OCI-LY1 (cell line): ENCODE data around the gene LETM1.

Experiments
- H2AFZ ChIP-seq: fragments of 200-600 bp; sonication (generic), shearing (Covaris generic); 2 replicates; pipeline ENCODE4 v1.6.0; 2014; ENCODE audit warnings: antibody characterized with exemption, mild to moderate bottlenecking, low read length
- H3F3A ChIP-seq: fragments of 200-600 bp; sonication (generic), shearing (Covaris generic); 2 replicates; pipeline ENCODE4 v1.6.0; 2014; ENCODE audit warnings: mild to moderate bottlenecking, antibody characterized with exemption, low read length, moderate library complexity; ENCODE audit not compliant: insufficient read depth
- H3K27ac ChIP-seq: fragments of 200-600 bp; sonication (generic); 2 replicates; pipeline ENCODE4 v1.5.1; 2014; ENCODE audit warnings: low read length, mixed run types, mild to moderate bottlenecking, low read depth; ENCODE audit not compliant: poor library complexity, severe bottlenecking
- H3K27me3 ChIP-seq: fragments of 200-600 bp; sonication (generic); 2 replicates; pipeline ENCODE4 v1.6.0; 2014; ENCODE audit warnings: antibody characterized with exemption, mild to moderate bottlenecking, low read length, moderate library complexity; ENCODE audit not compliant: insufficient read depth
- H3K36me3 ChIP-seq: fragments of 200-600 bp; sonication (generic); 2 replicates; pipeline ENCODE4 v1.6.1; 2014; ENCODE audit warnings: mild to moderate bottlenecking, antibody characterized with exemption, low read length, moderate library complexity, mixed read lengths; ENCODE audit not compliant: insufficient read depth
- H3K4me1 ChIP-seq: fragments of 200-600 bp; sonication (generic); 2 replicates; pipeline ENCODE4 v1.5.1; 2014; ENCODE audit warnings: mild to moderate bottlenecking, low read length, moderate library complexity; ENCODE audit not compliant: insufficient read depth, severe bottlenecking
- H3K4me2 ChIP-seq: fragments of 200-600 bp; sonication (generic), shearing (Covaris generic); 2 replicates; pipeline ENCODE4 v1.6.1; 2014; ENCODE audit warnings: low read length
- H3K4me3 ChIP-seq: fragments of 200-600 bp; sonication (generic); 2 replicates; pipeline ENCODE4 v1.5.1; 2014; ENCODE audit warnings: low read length, low read depth, mild to moderate bottlenecking, mixed read lengths; ENCODE audit not compliant: poor library complexity, severe bottlenecking
- H3K79me2 ChIP-seq: fragments of 200-600 bp; shearing (Covaris generic); 2 replicates; pipeline ENCODE4 v1.6.1; 2016; ENCODE audit warnings: mixed run types, low read length, mixed read lengths; ENCODE audit not compliant: insufficient read depth
- H3K9ac ChIP-seq: fragments of 200-600 bp; sonication (generic), shearing (Covaris generic); 2 replicates; pipeline ENCODE4 v1.6.1; 2014; ENCODE audit warnings: mild to moderate bottlenecking, low read length, mixed read lengths
- H3K9me2 ChIP-seq: fragments of 200-600 bp; sonication (generic), shearing (Covaris generic); 2 replicates; pipeline ENCODE4 v1.6.1; 2014; ENCODE audit warnings: low read depth, mild to moderate bottlenecking, low read length, mixed read lengths
- H3K9me3 ChIP-seq: fragments of 200-600 bp; shearing (Covaris generic); 2 replicates; pipeline ENCODE4 v1.6.1; 2014; ENCODE audit warnings: low read length, mixed read lengths
- H4K20me1 ChIP-seq: fragments of 200-600 bp; sonication (generic), shearing (Covaris generic); 2 replicates; pipeline ENCODE4 v1.6.0; 2016; ENCODE audit warnings: mild to moderate bottlenecking, low read length; ENCODE audit not compliant: insufficient read depth
- EZH2 ChIP-seq: fragments of 200-600 bp; sonication (generic), shearing (Covaris generic); IDR thresholded peaks from 2 replicates; pipeline ENCODE4 v1.8.0; 2017; ENCODE audit warnings: borderline replicate concordance, mixed run types, mild to moderate bottlenecking, antibody characterized with exemption, low read length, moderate library complexity, mixed read lengths
- TF ChIP-seq, protein P1 (sequence below): fragments of 200-600 bp; sonication (generic), shearing (Covaris generic); IDR thresholded peaks from 2 replicates; pipeline ENCODE4 v1.5.1; 2017; ENCODE audit warnings: mild to moderate bottlenecking, antibody characterized with exemption, low read length, moderate library complexity, mixed read lengths

LETM1 gene

DNA sequence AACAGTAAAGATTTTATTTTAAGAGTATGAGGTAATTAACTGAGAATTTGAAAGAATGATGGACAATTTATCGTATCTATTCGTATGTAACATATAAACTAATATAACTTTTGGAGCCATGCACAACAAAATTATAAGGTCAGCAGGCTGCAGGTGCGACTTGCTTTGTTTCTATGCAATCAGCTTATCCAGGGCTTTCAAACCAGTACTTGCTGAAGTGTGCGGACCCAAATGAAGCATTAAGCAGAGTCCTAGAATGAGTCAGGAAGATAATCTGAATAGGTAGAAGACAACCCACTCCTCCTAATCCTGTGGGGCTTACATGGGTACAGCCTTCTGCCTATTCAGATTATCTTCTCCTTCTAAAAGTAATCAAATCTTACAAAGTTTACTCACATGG is 17.3 kb upstream of the LETM1 start:
- TF ChIP-seq, protein P1, sequence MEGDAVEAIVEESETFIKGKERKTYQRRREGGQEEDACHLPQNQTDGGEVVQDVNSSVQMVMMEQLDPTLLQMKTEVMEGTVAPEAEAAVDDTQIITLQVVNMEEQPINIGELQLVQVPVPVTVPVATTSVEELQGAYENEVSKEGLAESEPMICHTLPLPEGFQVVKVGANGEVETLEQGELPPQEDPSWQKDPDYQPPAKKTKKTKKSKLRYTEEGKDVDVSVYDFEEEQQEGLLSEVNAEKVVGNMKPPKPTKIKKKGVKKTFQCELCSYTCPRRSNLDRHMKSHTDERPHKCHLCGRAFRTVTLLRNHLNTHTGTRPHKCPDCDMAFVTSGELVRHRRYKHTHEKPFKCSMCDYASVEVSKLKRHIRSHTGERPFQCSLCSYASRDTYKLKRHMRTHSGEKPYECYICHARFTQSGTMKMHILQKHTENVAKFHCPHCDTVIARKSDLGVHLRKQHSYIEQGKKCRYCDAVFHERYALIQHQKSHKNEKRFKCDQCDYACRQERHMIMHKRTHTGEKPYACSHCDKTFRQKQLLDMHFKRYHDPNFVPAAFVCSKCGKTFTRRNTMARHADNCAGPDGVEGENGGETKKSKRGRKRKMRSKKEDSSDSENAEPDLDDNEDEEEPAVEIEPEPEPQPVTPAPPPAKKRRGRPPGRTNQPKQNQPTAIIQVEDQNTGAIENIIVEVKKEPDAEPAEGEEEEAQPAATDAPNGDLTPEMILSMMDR = no peak
- TF ChIP-seq EZH2 = no peak
- no peaks in the 10 kb centered on the region for H3K27me3 ChIP-seq
- no peaks in the 10 kb centered on the region for H3K9me3 ChIP-seq
- H3K79me2 ChIP-seq = peaks cover 60% of the 10 kb centered on the region
- no peaks in the 10 kb centered on the region for H3K36me3 ChIP-seq
- no peaks in the 10 kb centered on the region; the same call in 1 of the 2 replicates for H4K20me1 ChIP-seq
- H3K9me2 ChIP-seq = no peaks in the 10 kb centered on the region
- peak overlapping the region; percentile 73 for H3K27ac ChIP-seq
- H3K4me3 ChIP-seq = peak overlapping the region; percentile 97
- no peaks in the 10 kb centered on the region for H3F3A ChIP-seq
- no peak overlapping the region for H2AFZ ChIP-seq
- H3K4me2 ChIP-seq = peak overlapping the region; percentile 83
- H3K4me1 ChIP-seq = peaks cover 42% of the 10 kb centered on the region
- H3K9ac ChIP-seq = peak overlapping the region; percentile 99

DNA sequence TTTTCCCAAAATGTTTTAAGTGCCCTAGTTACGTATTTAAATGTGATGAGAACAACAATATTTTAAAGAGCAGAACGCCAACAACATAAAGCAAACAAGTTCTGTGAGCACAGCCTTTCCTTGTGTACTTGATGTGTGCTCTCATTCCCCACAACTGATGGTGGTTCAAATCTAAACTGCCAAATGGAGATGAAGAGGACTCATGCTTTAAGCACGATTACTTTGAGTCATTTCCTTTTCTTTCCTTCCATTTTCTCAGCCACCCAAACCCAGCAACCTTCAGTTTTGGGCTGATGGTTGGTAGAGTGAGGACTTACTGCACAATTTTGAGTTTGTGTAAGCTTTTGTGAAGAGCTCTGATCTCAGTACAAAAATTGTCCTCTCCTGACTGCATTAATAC is 16.9 kb upstream of the LETM1 start:
- Histone ChIP-seq H3K9ac (peak overlapping the region; percentile 99), H3K36me3 (no peaks in the 10 kb centered on the region), H3K9me3 (no peaks in the 10 kb centered on the region), H3K9me2 (no peaks in the 10 kb centered on the region), H4K20me1 (no peaks in the 10 kb centered on the region; the same call in 1 of the 2 replicates), H3K79me2 (peaks cover 58% of the 10 kb centered on the region), H3F3A (no peaks in the 10 kb centered on the region), H3K4me2 (peak overlapping the region; percentile 83), H3K27me3 (no peaks in the 10 kb centered on the region), H3K27ac (peak overlapping the region; percentile 73), H3K4me1 (peaks cover 42% of the 10 kb centered on the region), H2AFZ (no peak overlapping the region), H3K4me3 (peak overlapping the region; percentile 97)
- TF ChIP-seq EZH2 = no peak
- TF ChIP-seq, protein P1 = no peak

DNA sequence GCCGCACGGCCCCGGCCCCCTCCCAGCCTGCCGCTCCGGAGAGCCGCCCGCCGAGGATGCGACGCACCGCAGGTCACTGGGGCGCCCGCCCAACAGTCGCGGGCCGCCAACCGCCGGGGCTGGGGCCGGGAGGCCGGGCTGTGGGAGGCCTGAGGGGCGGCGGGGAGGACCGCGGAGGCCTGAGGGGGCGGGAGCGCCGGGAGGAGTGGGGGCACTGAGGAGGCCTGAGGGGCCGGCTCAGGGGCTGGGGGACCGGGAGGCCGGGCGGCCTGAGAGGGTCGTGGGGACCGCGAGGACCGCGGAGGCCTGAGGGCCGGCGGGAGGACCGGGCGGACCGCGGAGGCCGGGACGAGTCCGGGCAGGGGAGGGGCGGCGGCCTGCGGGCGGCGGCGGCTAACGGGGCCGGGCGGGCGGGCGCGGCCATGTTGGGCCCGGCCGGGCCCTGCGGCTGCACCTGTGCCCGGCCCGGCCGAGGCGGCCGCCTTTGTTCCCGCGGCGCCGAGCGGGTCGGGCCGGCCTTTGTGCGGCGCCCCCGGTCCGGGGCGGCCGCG is 15.6 kb upstream of the LETM1 start:
- Histone ChIP-seq H3K27me3 (no peaks in the 10 kb centered on the region), H3K4me2 (peak overlapping the region; percentile 83), H3F3A (no peaks in the 10 kb centered on the region), H2AFZ (no peak overlapping the region), H3K79me2 (peaks cover 44% of the 10 kb centered on the region), H3K9me2 (no peaks in the 10 kb centered on the region), H4K20me1 (no peaks in the 10 kb centered on the region; the same call in 1 of the 2 replicates), H3K4me1 (peaks cover 34% of the 10 kb centered on the region), H3K9me3 (no peaks in the 10 kb centered on the region), H3K27ac (peak overlapping the region; percentile 56), H3K36me3 (no peaks in the 10 kb centered on the region), H3K9ac (peak overlapping the region; percentile 99), H3K4me3 (peak overlapping the region; percentile 97)
- no peak for TF ChIP-seq EZH2
- TF ChIP-seq, protein P1 = no peak
